Measurements from ENCODE around the gene RSU1. TPM values are rescaled to one million over a fixed set of nuclear protein-coding genes. Genes with fewer than 3 reads are reported as not detected.

Gene RSU1
- total RNA-seq, 1 experiment from 2014 or later: 54.4 TPM

- BruUV-seq (replicated peaks): no TSS peak
- TF ChIP-seq CTCF (IDR thresholded peaks at IDR 0.05; ENCODE audit: unreplicated experiment): no peak
- Mint-ChIP-seq H3K27ac (ENCODE audit: low read depth, unreplicated experiment) (no peak overlapping the region), H3K27me3 (ENCODE audit: insufficient read depth, unreplicated experiment) (no peaks in the 10 kb centered on the region), H3K4me3 (ENCODE audit: unreplicated experiment) (no peak overlapping the region), H3K4me1 (ENCODE audit: insufficient read depth, unreplicated experiment) (no peaks in the 10 kb centered on the region), H3K36me3 (ENCODE audit: insufficient read depth, unreplicated experiment) (no peaks in the 10 kb centered on the region), H3K9me3 (ENCODE audit: unreplicated experiment) (no peaks in the 10 kb centered on the region)
- CTCF ChIA-PET: interaction anchor here (0.6 to 0.8 kb wide), 2 partner anchors 15 to 35 kb away, joined by 3 read pairs; no protein-coding TSS in a partner anchor
- no peak for DNase-seq (ENCODE audit: unreplicated experiment)
- intact Hi-C loops (cut with micrococcal nuclease): no loop called here
- POLR2A ChIA-PET: no interaction called here
Measured at GRCh38 chr10:16675334-16675733, 141.9 kb downstream of the RSU1 start.

GRCh38 chr10:16674147-16674703, 143.0 kb downstream of the RSU1 start:
- Mint-ChIP-seq H3K4me3 (ENCODE audit: unreplicated experiment) (no peak overlapping the region), H3K4me1 (ENCODE audit: insufficient read depth, unreplicated experiment) (no peaks in the 10 kb centered on the region), H3K9me3 (ENCODE audit: unreplicated experiment) (no peaks in the 10 kb centered on the region), H3K27ac (ENCODE audit: low read depth, unreplicated experiment) (no peak overlapping the region), H3K36me3 (ENCODE audit: insufficient read depth, unreplicated experiment) (no peaks in the 10 kb centered on the region), H3K27me3 (ENCODE audit: insufficient read depth, unreplicated experiment) (no peaks in the 10 kb centered on the region)
- CTCF ChIA-PET: interaction anchor here (0.6 to 0.7 kb wide), 2 partner anchors 82 to 946 kb away, joined by 3 read pairs; no protein-coding TSS in a partner anchor
- no peak for DNase-seq (ENCODE audit: unreplicated experiment)
- TF ChIP-seq CTCF (IDR thresholded peaks at IDR 0.05; ENCODE audit: unreplicated experiment): no peak
- POLR2A ChIA-PET: no interaction called here
- intact Hi-C loops (cut with micrococcal nuclease): no loop called here
- BruUV-seq (replicated peaks): no TSS peak

- no peaks in the 10 kb centered on the region for H3K9me3 Mint-ChIP-seq (ENCODE audit: unreplicated experiment)
- no peaks in the 10 kb centered on the region for H3K27me3 Mint-ChIP-seq (ENCODE audit: insufficient read depth, unreplicated experiment)
- intact Hi-C loops (cut with micrococcal nuclease): no loop called here
- no peak for TF ChIP-seq CTCF (IDR thresholded peaks at IDR 0.05; ENCODE audit: unreplicated experiment)
- no TSS peak for BruUV-seq (replicated peaks)
- no peak overlapping the region for H3K4me3 Mint-ChIP-seq (ENCODE audit: unreplicated experiment)
- ChIA-PET CTCF (interaction anchor here (0.5 to 0.6 kb wide), 2 partner anchors 118 to 156 kb away, joined by 3 read pairs; no protein-coding TSS in a partner anchor), POLR2A (no interaction called here)
- H3K36me3 Mint-ChIP-seq (ENCODE audit: insufficient read depth, unreplicated experiment): peaks cover 4% of the 10 kb centered on the region
- no peak overlapping the region for H3K27ac Mint-ChIP-seq (ENCODE audit: low read depth, unreplicated experiment)
- DNase-seq (ENCODE audit: unreplicated experiment): no peak
- H3K4me1 Mint-ChIP-seq (ENCODE audit: insufficient read depth, unreplicated experiment): no peaks in the 10 kb centered on the region
Measured at GRCh38 chr10:16673443-16673842, 143.8 kb downstream of the RSU1 start.

GRCh38 chr10:16663444-16663843, 153.8 kb downstream of the RSU1 start:
- BruUV-seq (replicated peaks): no TSS peak
- Mint-ChIP-seq H3K4me1 (ENCODE audit: insufficient read depth, unreplicated experiment) (no peaks in the 10 kb centered on the region), H3K9me3 (ENCODE audit: unreplicated experiment) (no peaks in the 10 kb centered on the region), H3K27me3 (ENCODE audit: insufficient read depth, unreplicated experiment) (no peaks in the 10 kb centered on the region), H3K4me3 (ENCODE audit: unreplicated experiment) (no peak overlapping the region), H3K36me3 (ENCODE audit: insufficient read depth, unreplicated experiment) (peaks cover 6% of the 10 kb centered on the region), H3K27ac (ENCODE audit: low read depth, unreplicated experiment) (no peak overlapping the region)
- POLR2A ChIA-PET: no interaction called here
- CTCF ChIA-PET: interaction anchor here (0.7 kb wide), 2 partner anchors 251 to 672 kb away, joined by 3 to 4 read pairs; no protein-coding TSS in a partner anchor
- intact Hi-C loops (cut with micrococcal nuclease): no loop called here
- no peak for DNase-seq (ENCODE audit: unreplicated experiment)
- TF ChIP-seq CTCF (IDR thresholded peaks at IDR 0.05; ENCODE audit: unreplicated experiment): no peak
